GM23338 (cell line): Measurements from ENCODE around the gene LMO1. TPM values are rescaled to one million over a fixed set of nuclear protein-coding genes. Genes with fewer than 3 reads are reported as not detected.

Experiments used
- ATAC-seq: fragments of 200-7000 bp; cut with Tn5 transposase; 3 replicates; pipeline ENCODE4 v1.9.1; 2020
- DNase-seq: peaks from one replicate; pipeline ENCODE4 v3.0.0-alpha.2; 2015; ENCODE audit warnings: low spot score
- H2AFZ ChIP-seq: fragments of 200-600 bp; sonication (generic); 2 replicates; pipeline ENCODE4 v1.8.0; 2016; ENCODE audit warnings: antibody characterized with exemption, mild to moderate bottlenecking, moderate library complexity
- H3F3A ChIP-seq: fragments of 200-600 bp; sonication (generic); replicated peaks from 2 replicates; pipeline ENCODE4 v1.8.0; 2017; ENCODE audit warnings: antibody characterized with exemption, mixed run types, low read depth
- H3K27ac ChIP-seq: fragments of 200-600 bp; sonication (generic); 2 replicates; pipeline ENCODE4 v1.6.1; 2016; ENCODE audit warnings: low read depth
- H3K27me3 ChIP-seq: fragments of 200-600 bp; sonication (generic); 2 replicates; pipeline ENCODE4 v1.8.0; 2016; ENCODE audit warnings: mild to moderate bottlenecking, mixed run types, moderate library complexity; ENCODE audit not compliant: insufficient read depth
- H3K36me3 ChIP-seq: fragments of 200-600 bp; sonication (generic); 2 replicates; pipeline ENCODE4 v1.8.0; 2016; ENCODE audit warnings: mild to moderate bottlenecking; ENCODE audit not compliant: insufficient read depth
- H3K4me1 ChIP-seq: fragments of 200-600 bp; sonication (generic); 2 replicates; pipeline ENCODE4 v1.8.0; 2016; ENCODE audit warnings: mild to moderate bottlenecking, moderate library complexity; ENCODE audit not compliant: insufficient read depth
- H3K4me2 ChIP-seq: fragments of 200-600 bp; sonication (generic); 2 replicates; pipeline ENCODE4 v1.7.1; 2017; ENCODE audit warnings: mixed run types
- H3K4me3 ChIP-seq: fragments of 200-600 bp; sonication (generic); 2 replicates; pipeline ENCODE4 v1.6.1; 2016; ENCODE audit warnings: mixed run types
- H3K79me2 ChIP-seq: fragments of 200-600 bp; sonication (generic); replicated peaks from 2 replicates; pipeline ENCODE4 v1.8.0; 2017; ENCODE audit warnings: mild to moderate bottlenecking; ENCODE audit not compliant: insufficient read depth
- H3K9me2 ChIP-seq: fragments of 200-600 bp; sonication (generic); 2 replicates; pipeline ENCODE4 v1.8.0; 2017; ENCODE audit not compliant: insufficient read depth
- H4K20me1 ChIP-seq: fragments of 200-600 bp; sonication (generic); replicated peaks from 2 replicates; pipeline ENCODE4 v1.8.0; 2017; ENCODE audit warnings: mild to moderate bottlenecking; ENCODE audit not compliant: insufficient read depth
- H3K27ac Mint-ChIP-seq: 2 replicates; pipeline ENCODE4 v1.8.0; 2020; ENCODE audit warnings: inconsistent platforms, mild to moderate bottlenecking, moderate library complexity, mixed read lengths
- H3K27me3 Mint-ChIP-seq: 3 replicates; pipeline ENCODE4 v1.8.0; 2022; ENCODE audit warnings: low read depth, mild to moderate bottlenecking, moderate library complexity, mixed read lengths, inconsistent platforms; ENCODE audit not compliant: insufficient read depth, poor library complexity
- H3K36me3 Mint-ChIP-seq: 3 replicates; pipeline ENCODE4 v1.8.0; 2021; ENCODE audit warnings: low read depth, mild to moderate bottlenecking, inconsistent platforms, moderate library complexity, mixed read lengths
- H3K4me1 Mint-ChIP-seq: 3 replicates; pipeline ENCODE4 v1.8.0; 2020; ENCODE audit warnings: mild to moderate bottlenecking, inconsistent platforms, mixed read lengths
- H3K4me3 Mint-ChIP-seq: 3 replicates; pipeline ENCODE4 v1.8.0; 2021; ENCODE audit warnings: moderate library complexity, mild to moderate bottlenecking, inconsistent platforms, mixed read lengths
- H3K9me3 Mint-ChIP-seq: 3 replicates; pipeline ENCODE4 v1.8.0; 2020; ENCODE audit warnings: moderate library complexity, mild to moderate bottlenecking, inconsistent platforms, mixed read lengths
- CREB1 ChIP-seq: fragments of 250-450 bp; sonication (Bioruptor Pico); IDR thresholded peaks from 2 replicates; pipeline ENCODE4 v1.5.0; 2020; ENCODE audit warnings: low read depth, mild to moderate bottlenecking, moderate library complexity
- CTCF ChIP-seq, 2 experiments: fragments of 200-600 bp in 1 of 2; sonication (generic) in 1 of 2; conservative IDR thresholded peaks; 2 replicates each; pipeline versions ENCODE4 v1.5.1 to v1.6.1; 2016 to 2017; ENCODE audit warnings: antibody characterized with exemption in 2 of 2, low read depth in 2 of 2, mild to moderate bottlenecking in 2 of 2, moderate library complexity in 1 of 2
- EZH2 ChIP-seq: fragments of 200-600 bp; sonication (generic); IDR thresholded peaks from one replicate; pipeline ENCODE4 v1.8.0; 2017; ENCODE audit warnings: antibody characterized with exemption, mild to moderate bottlenecking, low read depth; ENCODE audit not compliant: unreplicated experiment
- EZH2phosphoT487 ChIP-seq: fragments of 200-600 bp; sonication (generic); IDR thresholded peaks from one replicate; pipeline ENCODE4 v1.8.1; 2018; ENCODE audit warnings: antibody characterized with exemption; ENCODE audit not compliant: unreplicated experiment
- JUNB ChIP-seq: IDR thresholded peaks from one replicate; pipeline ENCODE4 v1.6.1; 2016; ENCODE audit warnings: antibody characterized with exemption; ENCODE audit not compliant: unreplicated experiment
- NANOG ChIP-seq: IDR thresholded peaks from 2 replicates; pipeline ENCODE4 v1.6.1; 2016; ENCODE audit warnings: antibody characterized with exemption, borderline replicate concordance
- POLR2AphosphoS5 ChIP-seq: IDR thresholded peaks from 2 replicates; pipeline ENCODE4 v1.6.1; 2016; ENCODE audit warnings: antibody characterized with exemption, low read depth
- STAT1 ChIP-seq: IDR thresholded peaks from one replicate; pipeline ENCODE4 v1.6.1; 2016; ENCODE audit warnings: antibody characterized with exemption; ENCODE audit not compliant: unreplicated experiment
- ZNF114 ChIP-seq: fragments of 250-450 bp; sonication (Bioruptor Pico); IDR thresholded peaks from 2 replicates; pipeline ENCODE4 v1.5.0; 2020; ENCODE audit warnings: mild to moderate bottlenecking, moderate library complexity
- polyA plus RNA-seq: library from polyadenylated mRNA; unstranded; fragments of >200 nt; fragmentation: Nextera tagmentation; extraction: Ambion mirVana; gene quantifications from 2 replicates; pipeline ENCODE4 v1.2.1, GENCODE V29; 2016
- total RNA-seq: library from RNA; depleted of rRNA; stranded (reverse); fragments of >200 nt; shearing (Covaris generic); gene quantifications from 2 replicates; pipeline ENCODE4 v1.2.3, GENCODE V29; 2014
- TF ChIP-seq, protein P1 (sequence below): fragments of 250-450 bp; sonication (Bioruptor Pico); IDR thresholded peaks from 2 replicates; pipeline ENCODE4 v1.5.0; 2020; ENCODE audit warnings: mild to moderate bottlenecking, moderate library complexity
- TF ChIP-seq, protein P2 (sequence below): IDR thresholded peaks from one replicate; pipeline ENCODE4 v1.6.1; 2018; ENCODE audit warnings: antibody characterized with exemption; ENCODE audit not compliant: unreplicated experiment

The LMO1 gene
- total and polyA plus RNA-seq, 2 experiments from 2014 or later = 0.40 TPM; not detected in 1

DNA sequence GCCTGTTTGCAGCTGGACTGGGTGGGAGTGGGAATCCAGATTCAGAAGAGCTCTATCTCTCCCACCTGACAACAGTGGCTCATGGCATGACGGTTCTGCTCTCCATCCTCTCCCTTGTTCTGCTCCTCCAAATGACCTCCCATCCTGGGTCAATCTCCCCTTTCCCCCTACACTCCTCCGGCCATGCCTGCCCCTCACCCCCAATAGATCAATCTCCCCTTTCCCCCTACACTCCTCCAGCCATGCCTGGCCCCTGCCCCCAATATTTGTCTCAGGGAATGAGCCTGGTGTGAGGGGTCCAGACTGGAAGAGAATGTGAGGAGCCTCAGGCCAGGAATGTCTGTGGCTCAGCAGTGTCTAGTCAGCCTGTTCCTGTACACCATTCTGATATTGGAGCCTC lies 64.0 kb downstream of the LMO1 start:
- DNase-seq (no peak), ATAC-seq (no peak)
- Histone ChIP-seq H3K79me2 (no peaks in the 10 kb centered on the region), H3K36me3 (no peaks in the 10 kb centered on the region), H4K20me1 (no peaks in the 10 kb centered on the region), H3F3A (no peaks in the 10 kb centered on the region), H2AFZ (no peak overlapping the region), H3K4me2 (no peak overlapping the region), H3K27me3 (no peaks in the 10 kb centered on the region), H3K4me3 (no peak overlapping the region), H3K9me2 (peaks cover 6% of the 10 kb centered on the region; the same call in 1 of the 2 replicates), H3K27ac (no peak overlapping the region), H3K4me1 (no peaks in the 10 kb centered on the region)
- no peak overlapping the region for H3K4me3 Mint-ChIP-seq
- no peaks in the 10 kb centered on the region for H3K9me3 Mint-ChIP-seq
- peaks cover 6% of the 10 kb centered on the region; the same call in 1 of the 3 replicates for H3K4me1 Mint-ChIP-seq
- H3K36me3 Mint-ChIP-seq = no peaks in the 10 kb centered on the region
- TF ChIP-seq EZH2phosphoT487 (no peak), JUNB (no peak), CREB1 (CRISPR knock-in tag) (no peak), POLR2AphosphoS5 (no peak), STAT1 (no peak), NANOG (no peak), EZH2 (no peak), CTCF (conservative IDR thresholded peaks at IDR 0.05; ENCODE audit: low read depth in 2 of 2) (no peak), ZNF114 (CRISPR knock-in tag) (no peak)
- TF ChIP-seq, protein P1, sequence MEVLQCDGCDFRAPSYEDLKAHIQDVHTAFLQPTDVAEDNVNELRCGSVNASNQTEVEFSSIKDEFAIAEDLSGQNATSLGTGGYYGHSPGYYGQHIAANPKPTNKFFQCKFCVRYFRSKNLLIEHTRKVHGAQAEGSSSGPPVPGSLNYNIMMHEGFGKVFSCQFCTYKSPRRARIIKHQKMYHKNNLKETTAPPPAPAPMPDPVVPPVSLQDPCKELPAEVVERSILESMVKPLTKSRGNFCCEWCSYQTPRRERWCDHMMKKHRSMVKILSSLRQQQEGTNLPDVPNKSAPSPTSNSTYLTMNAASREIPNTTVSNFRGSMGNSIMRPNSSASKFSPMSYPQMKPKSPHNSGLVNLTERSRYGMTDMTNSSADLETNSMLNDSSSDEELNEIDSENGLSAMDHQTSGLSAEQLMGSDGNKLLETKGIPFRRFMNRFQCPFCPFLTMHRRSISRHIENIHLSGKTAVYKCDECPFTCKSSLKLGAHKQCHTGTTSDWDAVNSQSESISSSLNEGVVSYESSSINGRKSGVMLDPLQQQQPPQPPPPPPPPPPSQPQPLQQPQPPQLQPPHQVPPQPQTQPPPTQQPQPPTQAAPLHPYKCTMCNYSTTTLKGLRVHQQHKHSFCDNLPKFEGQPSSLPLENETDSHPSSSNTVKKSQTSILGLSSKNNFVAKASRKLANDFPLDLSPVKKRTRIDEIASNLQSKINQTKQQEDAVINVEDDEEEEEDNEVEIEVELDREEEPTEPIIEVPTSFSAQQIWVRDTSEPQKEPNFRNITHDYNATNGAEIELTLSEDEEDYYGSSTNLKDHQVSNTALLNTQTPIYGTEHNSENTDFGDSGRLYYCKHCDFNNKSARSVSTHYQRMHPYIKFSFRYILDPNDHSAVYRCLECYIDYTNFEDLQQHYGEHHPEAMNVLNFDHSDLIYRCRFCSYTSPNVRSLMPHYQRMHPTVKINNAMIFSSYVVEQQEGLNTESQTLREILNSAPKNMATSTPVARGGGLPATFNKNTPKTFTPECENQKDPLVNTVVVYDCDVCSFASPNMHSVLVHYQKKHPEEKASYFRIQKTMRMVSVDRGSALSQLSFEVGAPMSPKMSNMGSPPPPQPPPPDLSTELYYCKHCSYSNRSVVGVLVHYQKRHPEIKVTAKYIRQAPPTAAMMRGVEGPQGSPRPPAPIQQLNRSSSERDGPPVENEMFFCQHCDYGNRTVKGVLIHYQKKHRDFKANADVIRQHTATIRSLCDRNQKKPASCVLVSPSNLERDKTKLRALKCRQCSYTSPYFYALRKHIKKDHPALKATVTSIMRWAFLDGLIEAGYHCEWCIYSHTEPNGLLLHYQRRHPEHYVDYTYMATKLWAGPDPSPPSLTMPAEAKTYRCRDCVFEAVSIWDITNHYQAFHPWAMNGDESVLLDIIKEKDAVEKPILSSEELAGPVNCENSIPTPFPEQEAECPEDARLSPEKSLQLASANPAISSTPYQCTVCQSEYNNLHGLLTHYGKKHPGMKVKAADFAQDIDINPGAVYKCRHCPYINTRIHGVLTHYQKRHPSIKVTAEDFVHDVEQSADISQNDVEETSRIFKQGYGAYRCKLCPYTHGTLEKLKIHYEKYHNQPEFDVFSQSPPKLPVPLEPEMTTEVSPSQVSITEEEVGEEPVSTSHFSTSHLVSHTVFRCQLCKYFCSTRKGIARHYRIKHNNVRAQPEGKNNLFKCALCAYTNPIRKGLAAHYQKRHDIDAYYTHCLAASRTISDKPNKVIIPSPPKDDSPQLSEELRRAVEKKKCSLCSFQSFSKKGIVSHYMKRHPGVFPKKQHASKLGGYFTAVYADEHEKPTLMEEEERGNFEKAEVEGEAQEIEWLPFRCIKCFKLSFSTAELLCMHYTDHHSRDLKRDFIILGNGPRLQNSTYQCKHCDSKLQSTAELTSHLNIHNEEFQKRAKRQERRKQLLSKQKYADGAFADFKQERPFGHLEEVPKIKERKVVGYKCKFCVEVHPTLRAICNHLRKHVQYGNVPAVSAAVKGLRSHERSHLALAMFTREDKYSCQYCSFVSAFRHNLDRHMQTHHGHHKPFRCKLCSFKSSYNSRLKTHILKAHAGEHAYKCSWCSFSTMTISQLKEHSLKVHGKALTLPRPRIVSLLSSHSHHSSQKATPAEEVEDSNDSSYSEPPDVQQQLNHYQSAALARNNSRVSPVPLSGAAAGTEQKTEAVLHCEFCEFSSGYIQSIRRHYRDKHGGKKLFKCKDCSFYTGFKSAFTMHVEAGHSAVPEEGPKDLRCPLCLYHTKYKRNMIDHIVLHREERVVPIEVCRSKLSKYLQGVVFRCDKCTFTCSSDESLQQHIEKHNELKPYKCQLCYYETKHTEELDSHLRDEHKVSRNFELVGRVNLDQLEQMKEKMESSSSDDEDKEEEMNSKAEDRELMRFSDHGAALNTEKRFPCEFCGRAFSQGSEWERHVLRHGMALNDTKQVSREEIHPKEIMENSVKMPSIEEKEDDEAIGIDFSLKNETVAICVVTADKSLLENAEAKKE (CRISPR knock-in tag) = no peak
- TF ChIP-seq, protein P2, sequence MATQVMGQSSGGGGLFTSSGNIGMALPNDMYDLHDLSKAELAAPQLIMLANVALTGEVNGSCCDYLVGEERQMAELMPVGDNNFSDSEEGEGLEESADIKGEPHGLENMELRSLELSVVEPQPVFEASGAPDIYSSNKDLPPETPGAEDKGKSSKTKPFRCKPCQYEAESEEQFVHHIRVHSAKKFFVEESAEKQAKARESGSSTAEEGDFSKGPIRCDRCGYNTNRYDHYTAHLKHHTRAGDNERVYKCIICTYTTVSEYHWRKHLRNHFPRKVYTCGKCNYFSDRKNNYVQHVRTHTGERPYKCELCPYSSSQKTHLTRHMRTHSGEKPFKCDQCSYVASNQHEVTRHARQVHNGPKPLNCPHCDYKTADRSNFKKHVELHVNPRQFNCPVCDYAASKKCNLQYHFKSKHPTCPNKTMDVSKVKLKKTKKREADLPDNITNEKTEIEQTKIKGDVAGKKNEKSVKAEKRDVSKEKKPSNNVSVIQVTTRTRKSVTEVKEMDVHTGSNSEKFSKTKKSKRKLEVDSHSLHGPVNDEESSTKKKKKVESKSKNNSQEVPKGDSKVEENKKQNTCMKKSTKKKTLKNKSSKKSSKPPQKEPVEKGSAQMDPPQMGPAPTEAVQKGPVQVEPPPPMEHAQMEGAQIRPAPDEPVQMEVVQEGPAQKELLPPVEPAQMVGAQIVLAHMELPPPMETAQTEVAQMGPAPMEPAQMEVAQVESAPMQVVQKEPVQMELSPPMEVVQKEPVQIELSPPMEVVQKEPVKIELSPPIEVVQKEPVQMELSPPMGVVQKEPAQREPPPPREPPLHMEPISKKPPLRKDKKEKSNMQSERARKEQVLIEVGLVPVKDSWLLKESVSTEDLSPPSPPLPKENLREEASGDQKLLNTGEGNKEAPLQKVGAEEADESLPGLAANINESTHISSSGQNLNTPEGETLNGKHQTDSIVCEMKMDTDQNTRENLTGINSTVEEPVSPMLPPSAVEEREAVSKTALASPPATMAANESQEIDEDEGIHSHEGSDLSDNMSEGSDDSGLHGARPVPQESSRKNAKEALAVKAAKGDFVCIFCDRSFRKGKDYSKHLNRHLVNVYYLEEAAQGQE = no peak
- H3K27me3 Mint-ChIP-seq = peaks cover 6% of the 10 kb centered on the region
- H3K27ac Mint-ChIP-seq = no peak overlapping the region
